Measurements from ENCODE around the gene THSD4.

THSD4 gene

GRCh38 chr15:71338827-71339542, 223.7 kb downstream of the THSD4 start:
- no peak overlapping the region for H3K9ac ChIP-seq (ENCODE audit: insufficient read length, low read depth)
- H3K9me3 ChIP-seq (ENCODE audit: insufficient read depth, low read length): no peaks in the 10 kb centered on the region
- no peak for DNase-seq (ENCODE audit: low read depth, low spot score)
- H3K27me3 ChIP-seq (ENCODE audit: insufficient read depth, insufficient read length): no peaks in the 10 kb centered on the region
- no peak overlapping the region for H3K4me3 ChIP-seq (ENCODE audit: insufficient read length, low read depth)
- H3K36me3 ChIP-seq (ENCODE audit: insufficient read depth, insufficient read length, low read length): no peaks in the 10 kb centered on the region
- TF ChIP-seq ZNF274 (IDR thresholded peaks at IDR 0.05; ENCODE audit: low read depth, low read length): no peak
- TF ChIP-seq SUZ12 (IDR thresholded peaks at IDR 0.05; ENCODE audit: extremely low read depth, insufficient read depth, insufficient read length): no peak
- TF ChIP-seq YY1 (IDR thresholded peaks at IDR 0.05; ENCODE audit: insufficient read depth, insufficient read length): no peak
- H3K4me1 ChIP-seq (ENCODE audit: insufficient read depth, insufficient read length): peaks cover 8% of the 10 kb centered on the region

- TF ChIP-seq YY1 (IDR thresholded peaks at IDR 0.05; ENCODE audit: insufficient read depth, insufficient read length): no peak
- no peak for TF ChIP-seq ZNF274 (IDR thresholded peaks at IDR 0.05; ENCODE audit: low read depth, low read length)
- TF ChIP-seq SUZ12 (IDR thresholded peaks at IDR 0.05; ENCODE audit: extremely low read depth, insufficient read depth, insufficient read length): no peak
- Histone ChIP-seq H3K9ac (ENCODE audit: insufficient read length, low read depth) (no peak overlapping the region), H3K27me3 (ENCODE audit: insufficient read depth, insufficient read length) (no peaks in the 10 kb centered on the region), H3K4me3 (ENCODE audit: insufficient read length, low read depth) (no peak overlapping the region), H3K9me3 (ENCODE audit: insufficient read depth, low read length) (no peaks in the 10 kb centered on the region), H3K36me3 (ENCODE audit: insufficient read depth, insufficient read length, low read length) (no peaks in the 10 kb centered on the region), H3K4me1 (ENCODE audit: insufficient read depth, insufficient read length) (peaks cover 7% of the 10 kb centered on the region)
- no peak for DNase-seq (ENCODE audit: low read depth, low spot score)
Observed at GRCh38 chr15:71341811-71342550, 226.7 kb downstream of the THSD4 start.

DNA sequence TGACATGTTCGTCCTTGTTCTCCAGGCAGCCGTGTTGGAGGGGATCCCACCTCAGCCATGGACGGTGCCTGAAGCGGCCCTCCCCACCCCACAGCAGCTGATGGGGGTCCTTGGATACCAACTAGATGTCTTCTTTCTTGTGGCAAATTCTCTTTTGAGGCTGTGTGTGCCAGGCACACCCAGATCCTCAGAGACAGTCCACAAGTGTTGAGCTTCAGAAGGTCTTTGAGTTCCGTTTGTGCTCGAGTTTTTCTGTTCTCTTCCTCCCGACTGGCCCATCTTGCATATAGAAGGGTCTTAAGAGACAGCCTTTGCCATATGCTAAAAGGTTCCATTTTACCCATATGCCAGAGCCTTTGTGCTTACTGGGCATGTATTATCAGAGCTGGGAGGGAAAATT, 227.4 kb downstream of the THSD4 start:
- TF ChIP-seq ZNF274 (IDR thresholded peaks at IDR 0.05; ENCODE audit: low read depth, low read length) (no peak), YY1 (IDR thresholded peaks at IDR 0.05; ENCODE audit: insufficient read depth, insufficient read length) (no peak), SUZ12 (IDR thresholded peaks at IDR 0.05; ENCODE audit: extremely low read depth, insufficient read depth, insufficient read length) (no peak)
- Histone ChIP-seq H3K4me1 (ENCODE audit: insufficient read depth, insufficient read length) (peaks cover 6% of the 10 kb centered on the region), H3K9ac (ENCODE audit: insufficient read length, low read depth) (no peak overlapping the region), H3K4me3 (ENCODE audit: insufficient read length, low read depth) (no peak overlapping the region), H3K36me3 (ENCODE audit: insufficient read depth, insufficient read length, low read length) (no peaks in the 10 kb centered on the region), H3K9me3 (ENCODE audit: insufficient read depth, low read length) (no peaks in the 10 kb centered on the region), H3K27me3 (ENCODE audit: insufficient read depth, insufficient read length) (no peaks in the 10 kb centered on the region)
- no peak for DNase-seq (ENCODE audit: low read depth, low spot score)

- H3K4me3 ChIP-seq (ENCODE audit: insufficient read length, low read depth): no peak overlapping the region
- H3K4me1 ChIP-seq (ENCODE audit: insufficient read depth, insufficient read length): peaks cover 2% of the 10 kb centered on the region
- no peak for DNase-seq (ENCODE audit: low read depth, low spot score)
- no peaks in the 10 kb centered on the region for H3K9me3 ChIP-seq (ENCODE audit: insufficient read depth, low read length)
- no peak overlapping the region for H3K9ac ChIP-seq (ENCODE audit: insufficient read length, low read depth)
- no peak for TF ChIP-seq SUZ12 (IDR thresholded peaks at IDR 0.05; ENCODE audit: extremely low read depth, insufficient read depth, insufficient read length)
- no peak for TF ChIP-seq YY1 (IDR thresholded peaks at IDR 0.05; ENCODE audit: insufficient read depth, insufficient read length)
- TF ChIP-seq ZNF274 (IDR thresholded peaks at IDR 0.05; ENCODE audit: low read depth, low read length): no peak
- no peaks in the 10 kb centered on the region for H3K36me3 ChIP-seq (ENCODE audit: insufficient read depth, insufficient read length, low read length)
- no peaks in the 10 kb centered on the region for H3K27me3 ChIP-seq (ENCODE audit: insufficient read depth, insufficient read length)
Observed at GRCh38 chr15:71344316-71344715, 229.0 kb downstream of the THSD4 start.

DNA sequence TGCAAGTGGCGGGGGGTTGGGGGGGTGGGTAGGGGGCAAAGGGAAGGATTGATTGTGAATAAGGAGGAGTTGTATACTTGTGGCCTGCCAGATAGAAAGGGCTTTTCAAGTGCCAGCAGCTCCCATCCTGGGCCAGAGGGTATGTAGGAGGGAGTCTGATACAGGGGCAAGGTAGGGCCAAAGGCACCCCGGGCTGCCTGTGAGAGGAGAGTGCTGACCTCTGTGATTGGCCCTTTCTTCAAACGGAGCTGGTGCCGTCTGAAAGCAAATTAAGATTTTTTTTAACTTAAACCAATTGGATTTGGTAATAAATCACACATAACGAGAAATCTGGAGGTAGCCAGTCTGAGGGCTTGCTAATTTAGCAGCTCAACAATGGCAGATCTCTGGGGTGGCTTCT, 229.9 kb downstream of the THSD4 start:
- no peaks in the 10 kb centered on the region for H3K27me3 ChIP-seq (ENCODE audit: insufficient read depth, insufficient read length)
- no peaks in the 10 kb centered on the region for H3K9me3 ChIP-seq (ENCODE audit: insufficient read depth, low read length)
- DNase-seq (ENCODE audit: low read depth, low spot score): no peak
- peaks cover 2% of the 10 kb centered on the region for H3K4me1 ChIP-seq (ENCODE audit: insufficient read depth, insufficient read length)
- H3K9ac ChIP-seq (ENCODE audit: insufficient read length, low read depth): no peak overlapping the region
- no peak overlapping the region for H3K4me3 ChIP-seq (ENCODE audit: insufficient read length, low read depth)
- TF ChIP-seq ZNF274 (IDR thresholded peaks at IDR 0.05; ENCODE audit: low read depth, low read length) (no peak), YY1 (IDR thresholded peaks at IDR 0.05; ENCODE audit: insufficient read depth, insufficient read length) (no peak), SUZ12 (IDR thresholded peaks at IDR 0.05; ENCODE audit: extremely low read depth, insufficient read depth, insufficient read length) (no peak)
- H3K36me3 ChIP-seq (ENCODE audit: insufficient read depth, insufficient read length, low read length): no peaks in the 10 kb centered on the region

DNA sequence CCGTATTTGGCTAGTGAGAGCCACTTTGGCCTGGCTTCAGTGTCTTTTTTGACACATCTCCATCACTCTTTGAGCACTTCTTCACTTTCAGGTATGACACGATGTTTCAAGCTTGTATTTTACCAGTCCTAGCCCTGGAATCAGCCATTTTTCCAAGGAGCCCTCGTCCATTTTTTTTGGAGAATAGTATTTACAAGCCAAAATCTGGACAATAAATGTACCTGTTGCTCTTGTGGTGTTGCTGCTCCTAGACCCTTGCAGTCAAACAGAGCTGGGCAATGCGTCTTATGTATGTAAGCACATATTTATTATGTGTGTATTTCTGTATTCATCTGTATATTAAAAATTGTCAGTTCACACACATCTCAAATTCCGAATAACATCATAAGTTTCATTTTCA, 231.2 kb downstream of the THSD4 start:
- no peaks in the 10 kb centered on the region for H3K27me3 ChIP-seq (ENCODE audit: insufficient read depth, insufficient read length)
- peaks cover 2% of the 10 kb centered on the region for H3K4me1 ChIP-seq (ENCODE audit: insufficient read depth, insufficient read length)
- H3K9me3 ChIP-seq (ENCODE audit: insufficient read depth, low read length): no peaks in the 10 kb centered on the region
- H3K36me3 ChIP-seq (ENCODE audit: insufficient read depth, insufficient read length, low read length): no peaks in the 10 kb centered on the region
- TF ChIP-seq YY1 (IDR thresholded peaks at IDR 0.05; ENCODE audit: insufficient read depth, insufficient read length) (no peak), SUZ12 (IDR thresholded peaks at IDR 0.05; ENCODE audit: extremely low read depth, insufficient read depth, insufficient read length) (no peak), ZNF274 (IDR thresholded peaks at IDR 0.05; ENCODE audit: low read depth, low read length) (no peak)
- no peak overlapping the region for H3K9ac ChIP-seq (ENCODE audit: insufficient read length, low read depth)
- no peak overlapping the region for H3K4me3 ChIP-seq (ENCODE audit: insufficient read length, low read depth)
- DNase-seq (ENCODE audit: low read depth, low spot score): no peak

DNA sequence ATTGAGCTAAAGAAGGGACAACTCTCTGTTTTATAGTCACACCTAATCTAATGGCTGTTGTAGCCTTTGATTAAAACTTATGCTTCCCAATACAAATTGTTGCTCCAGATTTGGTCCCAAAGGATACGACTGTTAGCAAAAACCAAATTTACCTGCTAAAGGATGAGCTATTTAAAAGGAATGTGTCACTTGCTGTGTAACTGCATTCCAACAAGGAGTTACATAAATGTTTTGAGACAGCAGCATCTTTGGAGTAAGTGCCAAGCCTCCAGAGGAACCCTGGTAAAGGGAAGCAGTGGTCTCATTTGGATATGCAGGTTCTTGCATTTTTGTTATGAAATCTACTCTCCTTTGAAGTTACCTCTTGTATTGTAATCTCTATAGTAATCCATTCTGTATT, 233.3 kb downstream of the THSD4 start:
- Histone ChIP-seq H3K4me3 (ENCODE audit: insufficient read length, low read depth) (no peak overlapping the region), H3K4me1 (ENCODE audit: insufficient read depth, insufficient read length) (peaks cover 2% of the 10 kb centered on the region), H3K9ac (ENCODE audit: insufficient read length, low read depth) (no peak overlapping the region), H3K36me3 (ENCODE audit: insufficient read depth, insufficient read length, low read length) (no peaks in the 10 kb centered on the region), H3K27me3 (ENCODE audit: insufficient read depth, insufficient read length) (no peaks in the 10 kb centered on the region), H3K9me3 (ENCODE audit: insufficient read depth, low read length) (no peaks in the 10 kb centered on the region)
- no peak for TF ChIP-seq YY1 (IDR thresholded peaks at IDR 0.05; ENCODE audit: insufficient read depth, insufficient read length)
- TF ChIP-seq SUZ12 (IDR thresholded peaks at IDR 0.05; ENCODE audit: extremely low read depth, insufficient read depth, insufficient read length): no peak
- TF ChIP-seq ZNF274 (IDR thresholded peaks at IDR 0.05; ENCODE audit: low read depth, low read length): no peak
- no peak for DNase-seq (ENCODE audit: low read depth, low spot score)

Measured in NT2/D1 (cell line).